Measurements from ENCODE around the gene FUT3.
"Not testable (repeated sequence)": the region's sequence is repeated elsewhere in the genome, so short reads cannot be mapped to it uniquely, and the experiment has no call there.

Gene FUT3

DNA sequence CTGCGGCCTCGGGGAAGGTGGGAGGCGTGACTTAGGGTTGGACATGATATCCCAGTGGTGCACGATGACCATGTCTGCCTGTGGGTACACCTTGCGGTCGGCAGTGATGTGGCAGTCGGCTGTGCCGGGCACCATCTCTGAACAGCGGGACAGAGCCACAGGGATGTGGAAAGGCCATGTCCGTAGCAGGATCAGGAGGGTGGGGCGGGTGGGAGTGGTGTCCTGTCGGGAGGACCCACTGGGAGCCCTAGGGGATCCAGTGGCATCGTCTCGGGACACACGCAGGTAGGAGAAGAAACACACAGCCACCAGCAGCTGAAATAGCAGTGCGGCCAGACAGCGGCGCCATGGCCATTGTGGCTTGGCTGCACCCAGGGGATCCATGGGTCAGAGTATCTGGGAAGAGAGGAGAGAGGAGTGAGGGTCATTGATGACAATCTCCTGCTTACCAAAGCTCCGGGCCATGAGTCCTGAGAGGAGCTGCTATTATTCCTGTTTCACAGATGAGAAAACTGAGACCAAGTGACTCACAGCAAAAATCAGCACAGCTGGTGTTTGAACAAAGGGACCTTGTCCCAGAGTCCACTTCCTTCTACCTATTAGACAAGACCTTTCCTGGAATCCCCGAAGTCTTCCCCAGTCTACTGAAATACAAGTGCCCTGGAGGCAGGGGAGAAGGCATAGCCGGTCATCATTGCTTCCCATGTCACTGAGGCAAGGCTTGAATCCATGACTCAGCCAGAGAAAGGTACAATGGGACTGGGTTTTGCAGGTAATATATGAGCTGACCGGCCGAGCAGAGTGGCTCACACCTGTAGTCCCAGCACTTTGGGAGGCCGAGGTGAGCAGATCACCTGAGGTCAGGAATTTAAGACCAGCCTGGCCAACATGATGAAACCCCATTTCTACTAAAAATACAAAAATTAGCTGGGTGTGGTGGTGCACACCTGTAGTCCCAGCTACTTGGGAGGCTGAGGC, 6.5 kb downstream of the FUT3 start:
- DNase-seq = no peak

DNA sequence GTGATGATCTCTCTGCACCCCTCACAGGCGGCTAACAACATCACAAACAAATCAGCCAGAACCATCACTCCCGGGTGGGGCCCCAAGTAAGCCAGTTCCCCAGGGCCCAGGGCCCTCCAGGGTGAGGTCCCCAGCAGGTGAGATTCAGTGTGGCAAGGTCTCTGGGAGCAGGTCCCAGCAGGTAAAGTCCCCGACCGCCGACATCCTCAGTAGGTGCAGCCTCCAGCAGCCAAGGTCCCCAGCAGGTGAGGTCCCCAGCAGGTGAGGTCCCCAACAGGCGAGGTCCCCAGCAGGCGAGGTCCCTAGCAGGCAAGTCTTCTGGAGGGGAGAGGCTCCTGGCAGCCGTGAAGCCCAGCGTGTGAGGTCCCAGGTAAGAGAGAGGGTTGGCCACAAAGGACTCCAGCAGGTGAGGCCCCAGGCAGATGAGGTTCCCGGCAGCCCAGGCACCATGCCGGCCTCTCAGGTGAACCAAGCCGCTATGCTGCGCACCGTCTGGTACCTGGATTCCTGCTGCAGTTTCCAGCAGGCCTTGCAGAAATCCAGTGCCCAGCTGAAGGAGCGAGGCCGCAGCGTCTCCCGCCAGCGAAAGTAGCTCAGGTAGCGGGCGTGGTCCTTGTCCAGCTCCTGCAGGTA, 7.8 kb downstream of the FUT3 start:
- DNase-seq = no peak

DNA sequence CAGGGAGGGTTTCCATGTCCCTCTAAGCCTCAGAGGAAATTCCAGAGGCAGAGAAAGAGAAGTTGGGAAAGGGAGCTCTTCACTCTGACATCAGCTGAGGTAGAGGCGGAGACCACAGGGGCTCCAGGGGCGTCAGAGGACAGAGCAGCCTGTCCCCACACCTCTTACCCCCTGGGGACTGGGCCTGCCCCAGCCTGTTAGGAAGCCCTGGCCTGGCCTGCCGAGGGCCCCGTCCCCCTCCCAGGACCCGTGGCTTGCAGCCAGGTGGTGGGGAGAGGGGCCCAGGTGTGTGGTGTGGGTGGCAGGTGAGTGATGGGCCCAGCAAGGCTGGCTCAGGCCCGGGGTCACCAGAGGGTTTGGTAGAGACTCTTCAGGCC, 9.5 kb downstream of the FUT3 start:
- not testable (repeated sequence) for DNase-seq

DNA sequence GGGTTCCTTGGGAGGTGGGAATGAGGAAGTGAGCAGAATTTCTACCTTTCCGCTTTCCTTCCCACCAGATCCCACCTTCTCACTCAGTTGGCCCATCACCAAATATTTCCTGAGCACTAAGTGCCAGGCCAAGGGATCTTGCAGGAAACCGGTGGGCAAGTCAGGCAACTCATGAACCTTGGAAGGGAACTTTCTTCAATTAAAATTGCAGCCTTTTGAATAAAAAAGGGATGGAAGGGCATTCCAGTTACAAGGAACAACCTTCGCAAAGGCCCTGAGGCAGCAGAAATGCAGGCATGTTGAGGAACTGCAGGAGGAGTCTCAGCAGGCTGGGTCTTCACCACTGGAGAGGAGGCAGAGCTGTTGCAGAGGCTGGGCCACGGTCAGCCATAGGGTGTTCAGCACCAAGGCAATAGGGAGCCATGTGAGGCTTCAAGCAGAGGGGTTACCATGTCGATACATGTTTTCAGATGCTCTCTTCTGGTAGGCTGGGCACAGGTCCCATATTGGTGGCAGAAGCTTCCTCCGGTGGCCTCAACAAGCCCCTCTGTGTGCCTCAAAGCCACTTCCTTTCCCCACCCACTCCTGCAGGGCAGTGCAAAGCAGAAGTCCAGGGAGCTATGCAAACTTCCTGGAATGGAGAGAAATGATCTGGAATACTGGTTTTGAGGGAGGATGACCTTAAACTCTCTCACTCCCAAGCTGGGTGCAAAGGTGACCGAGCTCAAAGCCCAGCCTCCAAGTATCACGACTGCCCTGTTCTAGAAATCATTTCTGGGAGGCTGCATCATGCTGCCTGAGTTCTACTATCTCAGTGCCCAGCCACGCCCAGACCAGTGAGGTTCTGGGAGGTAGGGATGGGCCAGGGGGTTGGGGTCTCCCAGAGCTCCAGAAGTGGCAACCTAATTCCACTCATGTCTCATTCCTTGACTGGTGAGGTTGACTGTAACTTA, 11.9 kb downstream of the FUT3 start, which contains the start of gene FUT6:
FUT6 (minus strand) TSS at position 638 of the 953 bp plus-strand sequence. CDS start 7,135 bp downstream, outside the sequence.
- no peak for DNase-seq

DNA sequence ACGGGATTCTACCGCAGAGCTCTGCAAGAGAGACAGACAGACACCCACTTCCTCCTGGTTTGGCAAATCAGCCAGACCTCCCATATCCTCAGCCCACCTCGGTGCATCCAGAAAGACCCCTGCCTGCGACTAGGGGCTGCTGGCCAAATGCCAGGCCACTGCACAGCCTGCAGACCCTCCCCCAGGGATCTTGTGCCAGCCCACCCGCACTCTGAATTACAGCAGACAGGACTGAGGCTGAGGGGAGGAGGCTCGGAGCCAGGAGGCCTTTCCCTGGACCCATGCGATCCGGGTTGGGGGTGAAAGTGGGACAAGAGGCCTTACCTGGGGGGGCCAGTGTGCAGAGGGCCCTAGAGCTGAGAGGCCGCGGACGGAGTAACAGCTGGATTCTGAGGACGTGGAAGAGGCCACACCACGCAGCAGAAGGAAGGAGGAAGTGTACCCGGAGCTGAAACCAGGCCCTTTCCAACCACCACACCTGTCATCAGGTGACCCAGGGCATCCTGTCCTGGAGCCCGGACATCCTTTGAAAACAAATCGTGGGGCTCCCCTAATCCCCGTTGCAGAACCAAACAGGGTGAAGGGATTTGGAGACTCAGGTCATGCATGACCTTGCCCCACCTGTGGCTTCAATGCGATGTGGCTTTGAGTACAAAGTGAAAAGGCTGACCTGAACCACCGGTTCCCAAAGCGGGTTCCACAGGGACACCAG, 12.7 kb downstream of the FUT3 start:
- no peak for DNase-seq

DNA sequence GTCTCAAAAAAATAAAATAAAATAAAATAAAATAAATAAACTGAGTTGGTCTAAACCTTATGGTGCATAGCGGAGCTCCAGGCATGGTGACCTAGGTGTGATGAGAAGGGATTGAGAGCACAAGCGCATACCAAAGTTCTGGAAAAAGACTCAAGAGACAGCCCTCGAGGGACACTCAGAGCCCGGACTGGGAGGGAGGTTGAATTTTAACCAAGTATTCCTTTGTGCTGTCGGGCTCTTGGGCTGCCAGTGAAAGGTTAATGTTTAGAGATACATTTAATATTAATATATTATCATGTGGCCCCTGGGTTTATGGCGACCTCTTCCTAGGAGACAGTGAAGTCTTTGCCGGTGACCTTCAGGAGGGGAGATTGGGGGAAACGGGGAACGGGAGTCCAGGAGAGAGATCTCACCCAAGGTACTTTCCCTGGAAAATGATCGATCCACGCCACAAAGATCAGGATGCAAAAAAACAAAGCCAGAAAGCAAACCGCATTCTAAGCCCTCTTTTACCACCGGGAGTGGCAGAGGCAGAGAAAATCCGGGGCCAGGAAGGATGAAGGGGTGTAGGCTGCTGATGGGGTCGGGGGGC, 13.4 kb downstream of the FUT3 start:
- DNase-seq = no peak

DNA sequence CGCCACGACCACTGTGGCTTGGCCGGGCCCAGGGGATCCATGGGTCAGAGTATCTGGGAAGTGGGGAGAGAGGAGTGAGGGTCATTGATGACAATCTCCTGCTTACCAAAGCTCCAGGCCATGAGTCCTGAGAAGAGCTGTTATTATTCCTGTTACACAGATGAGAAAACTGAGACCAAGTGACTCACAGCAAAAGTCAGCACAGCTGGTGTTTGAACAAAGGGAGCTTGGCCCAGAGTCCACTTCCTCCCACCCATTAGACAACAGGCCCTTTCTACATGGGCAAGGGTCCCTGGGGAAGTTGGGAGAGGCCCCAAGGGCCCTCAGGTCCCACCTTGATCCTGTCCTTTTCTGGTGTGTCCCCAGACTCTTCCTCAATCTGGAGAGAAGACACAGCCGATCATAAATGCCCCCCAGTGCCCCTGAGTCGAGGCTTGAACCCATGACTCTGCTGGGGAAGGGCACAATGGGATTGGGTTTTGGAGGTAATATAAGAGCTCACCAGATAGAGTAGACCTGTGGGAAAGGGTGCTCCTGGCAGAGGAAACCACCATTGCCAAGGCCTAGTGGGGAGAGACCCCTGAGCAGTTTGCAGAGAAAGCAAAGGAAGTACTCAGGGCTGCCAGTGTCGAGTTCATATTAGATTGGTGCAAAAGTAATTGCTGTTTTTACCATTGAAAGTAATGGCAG, 18.6 kb downstream of the FUT3 start:
- DNase-seq = no peak

DNA sequence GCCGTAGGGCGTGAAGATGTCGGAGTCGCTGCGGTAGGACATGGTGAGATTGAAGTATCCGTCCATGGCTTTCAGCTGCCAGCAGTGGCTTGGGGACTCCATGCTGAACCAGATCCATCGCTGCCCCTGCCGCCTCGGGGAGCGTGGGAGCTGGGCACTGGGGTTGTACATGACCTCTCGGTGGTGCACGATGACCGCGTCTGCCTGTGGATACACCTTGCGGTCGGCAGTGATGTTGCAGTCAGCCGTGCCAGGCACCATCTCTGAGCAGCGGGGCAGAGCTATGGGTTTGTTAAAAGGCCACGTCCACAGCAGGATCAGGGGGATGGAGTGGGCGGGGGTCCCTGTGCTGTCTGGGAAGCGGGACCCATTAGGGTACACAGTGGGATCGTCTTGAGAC, 19.2 kb downstream of the FUT3 start:
- DNase-seq = no peak

DNA sequence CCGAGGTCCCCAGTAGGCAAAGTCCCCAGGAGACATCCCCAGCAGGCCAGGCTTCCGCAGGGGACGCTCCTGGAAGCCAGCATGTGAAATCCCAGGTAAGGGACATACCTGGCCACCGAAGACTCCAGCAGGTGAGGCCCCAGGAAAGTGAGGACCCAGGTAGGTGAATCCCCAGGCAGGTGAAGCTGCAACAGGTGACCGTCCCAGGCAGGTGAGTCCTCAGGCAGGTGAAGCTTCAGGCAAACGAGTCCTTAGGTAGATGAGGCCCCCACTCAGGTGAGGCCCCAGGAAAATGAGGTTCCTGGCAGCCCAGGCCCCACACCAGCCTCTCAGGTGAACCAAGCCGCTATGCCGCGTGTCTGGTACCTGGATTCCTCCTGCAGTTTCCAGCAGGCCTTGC, 20.1 kb downstream of the FUT3 start:
- no peak for DNase-seq

DNA sequence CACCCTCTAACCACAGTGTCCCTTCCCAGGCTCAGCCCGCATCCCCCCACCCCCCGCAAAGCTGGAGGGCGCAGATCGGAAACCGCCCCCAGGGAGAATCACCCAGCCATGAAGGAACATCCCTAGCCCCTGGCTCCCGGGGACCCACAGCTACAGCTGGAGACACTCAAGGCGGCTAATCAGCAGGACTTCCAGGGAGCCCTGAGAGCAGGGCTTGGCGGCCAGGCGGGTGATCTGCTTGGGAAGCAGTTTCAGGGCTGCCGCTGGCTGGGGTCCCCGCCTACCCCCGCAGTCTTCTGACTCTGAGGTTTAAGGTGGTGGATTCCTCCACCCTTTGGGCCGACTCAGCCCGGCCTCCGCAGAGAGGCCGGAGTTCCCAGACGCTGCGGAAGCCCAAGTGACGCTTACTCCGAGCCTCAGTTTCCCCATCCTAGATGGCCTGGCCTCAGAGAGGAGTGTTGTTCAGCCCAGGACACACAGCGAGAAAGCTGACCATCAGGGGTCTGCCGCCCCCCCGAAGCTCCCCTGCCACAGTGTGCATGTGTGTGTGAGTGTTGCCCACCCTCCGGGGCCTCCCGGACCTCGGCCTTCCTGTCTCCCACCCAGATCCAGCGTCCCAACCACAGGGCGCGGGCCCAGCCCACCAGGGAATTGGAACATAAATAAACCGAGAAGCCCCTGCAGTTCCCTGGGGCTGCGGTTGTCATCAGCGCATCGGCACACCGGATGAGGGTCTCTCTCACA, 21.5 kb downstream of the FUT3 start:
- no peak for DNase-seq

DNA sequence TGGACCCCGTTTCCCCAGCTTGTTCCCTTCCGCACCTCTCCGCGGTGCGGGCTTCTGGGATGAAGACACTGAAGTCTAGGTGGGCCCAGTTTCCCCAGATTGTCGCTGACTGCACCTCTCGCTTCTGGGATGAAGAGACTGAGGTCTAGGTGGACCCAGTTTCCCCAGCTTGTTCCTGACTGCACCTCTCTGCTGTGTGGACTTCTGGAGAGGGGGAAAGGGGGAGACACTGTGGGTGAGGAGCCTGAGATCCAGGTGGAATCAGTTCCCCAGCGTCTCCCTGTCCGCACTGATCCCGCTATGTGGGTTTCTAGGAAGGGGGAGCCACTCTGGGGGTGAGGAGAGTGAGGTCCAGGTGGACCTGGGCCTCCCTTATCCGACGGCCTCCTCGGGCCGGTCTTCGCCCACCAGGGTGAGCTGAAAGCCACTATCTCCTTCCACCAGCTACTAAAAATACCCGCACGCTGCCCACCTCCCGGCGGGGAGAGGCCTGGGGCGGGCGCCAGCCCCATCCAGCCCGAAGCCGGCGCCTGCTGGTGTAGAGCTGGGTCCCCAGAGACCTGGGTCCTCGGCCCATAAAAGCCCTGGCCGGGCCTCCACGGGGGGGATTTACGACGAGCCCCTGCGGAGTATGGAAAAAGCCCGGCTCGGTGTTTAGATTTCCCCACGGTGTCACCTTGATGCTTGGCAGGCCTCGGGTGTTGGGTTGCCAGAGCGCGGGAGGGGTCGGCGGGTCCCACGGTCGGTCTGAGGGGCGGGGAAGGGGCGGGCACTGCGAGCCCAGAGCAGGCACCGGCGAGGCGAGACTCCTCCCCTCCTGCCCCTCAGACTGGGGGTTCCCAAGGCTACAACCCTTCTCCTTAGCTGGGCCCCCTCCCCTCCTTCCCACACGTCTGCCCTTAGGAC, 22.3 kb downstream of the FUT3 start:
- peak; percentile 23 to 25 for DNase-seq

DNA sequence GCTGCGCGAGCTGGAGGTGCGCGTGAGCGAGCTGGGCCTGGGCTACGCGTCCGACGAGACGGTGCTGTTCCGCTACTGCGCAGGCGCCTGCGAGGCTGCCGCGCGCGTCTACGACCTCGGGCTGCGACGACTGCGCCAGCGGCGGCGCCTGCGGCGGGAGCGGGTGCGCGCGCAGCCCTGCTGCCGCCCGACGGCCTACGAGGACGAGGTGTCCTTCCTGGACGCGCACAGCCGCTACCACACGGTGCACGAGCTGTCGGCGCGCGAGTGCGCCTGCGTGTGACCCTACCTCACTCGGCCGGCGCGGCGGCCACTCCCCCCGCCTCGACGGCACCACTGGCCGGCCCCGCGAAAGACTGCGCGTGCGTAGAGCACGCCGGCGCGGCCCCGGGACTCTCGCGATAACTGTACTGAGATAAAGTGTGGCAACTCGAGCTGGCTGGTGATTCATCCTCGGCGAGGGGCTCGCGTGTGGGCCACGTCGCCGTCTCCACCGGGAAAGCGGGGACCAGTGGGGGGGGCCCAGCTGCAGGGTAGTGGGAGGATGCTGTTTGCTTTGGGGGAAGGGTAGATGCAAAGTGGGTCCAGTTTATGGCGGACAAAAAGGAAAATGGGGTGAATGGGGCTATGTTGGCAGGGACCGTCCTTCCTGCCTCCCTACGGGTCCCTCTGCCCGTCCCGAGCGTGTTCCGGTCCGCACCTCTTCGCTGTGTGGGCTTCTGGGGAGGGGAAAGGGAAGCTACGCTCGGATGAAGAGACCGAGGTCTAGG, 23.2 kb downstream of the FUT3 start:
- peak; percentile 96 to 98 for DNase-seq

DNA sequence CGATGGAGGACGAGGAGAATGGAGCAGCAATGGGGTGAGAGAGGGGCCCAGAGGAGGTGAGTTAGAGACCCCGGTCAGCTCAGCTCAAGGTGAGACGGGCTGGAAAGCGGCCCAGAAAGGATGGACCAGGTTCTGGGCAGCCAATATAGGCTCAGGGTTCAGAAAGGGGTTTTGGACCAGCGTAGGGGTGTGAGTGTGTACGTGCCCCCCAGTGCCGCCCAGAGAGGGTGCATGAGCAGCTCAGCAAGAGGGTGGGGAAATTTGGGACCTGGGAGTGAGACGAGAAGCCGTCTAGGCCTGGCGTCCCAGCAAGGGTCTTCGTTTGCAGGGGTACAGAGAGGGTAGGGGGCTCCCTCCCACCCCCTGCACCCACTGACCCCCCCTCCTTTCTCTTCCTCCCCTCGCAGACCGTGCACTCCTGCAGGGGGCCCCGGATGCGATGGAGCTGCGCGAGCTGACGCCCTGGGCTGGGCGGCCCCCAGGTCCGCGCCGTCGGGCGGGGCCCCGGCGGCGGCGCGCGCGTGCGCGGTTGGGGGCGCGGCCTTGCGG, 23.8 kb downstream of the FUT3 start:
- DNase-seq = no peak

DNA sequence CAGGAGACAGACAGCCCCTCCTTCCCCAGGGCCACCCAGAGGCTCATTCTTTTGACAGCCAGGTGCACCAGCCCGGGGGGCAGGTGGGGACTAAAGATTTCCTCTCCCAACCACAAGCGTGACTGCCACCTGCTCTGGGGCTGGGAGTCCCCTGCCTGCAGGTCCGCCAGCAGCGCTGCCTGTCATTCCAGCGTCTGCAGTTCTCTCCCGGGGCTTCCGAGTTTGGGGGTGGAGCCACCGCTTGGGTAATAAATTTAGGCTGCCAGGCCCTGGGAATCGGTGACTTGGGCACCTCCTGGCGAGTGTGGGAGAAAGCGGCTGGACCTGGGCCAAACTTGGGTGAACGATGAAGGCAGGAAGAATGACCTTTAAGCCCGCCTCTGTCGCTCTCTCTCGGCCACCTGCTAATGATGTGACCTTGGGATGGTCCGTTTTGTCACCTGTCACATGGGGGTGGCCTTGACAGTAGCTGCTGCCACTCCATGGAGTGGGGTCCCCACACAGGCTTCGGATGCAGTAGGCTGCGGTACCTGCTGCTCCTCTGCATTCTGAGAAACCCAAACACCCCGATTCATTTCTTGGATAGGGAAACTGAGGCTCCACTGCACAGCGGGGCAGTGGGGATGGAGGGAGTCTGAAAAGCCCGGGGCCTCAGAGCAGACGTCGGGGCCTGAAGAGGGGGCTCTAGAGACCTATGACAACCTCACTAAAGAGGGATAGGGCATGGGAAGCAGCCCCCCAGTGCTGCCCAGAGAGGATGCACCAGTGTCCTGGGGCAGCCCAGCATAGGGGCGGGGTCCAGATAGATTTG, 24.5 kb downstream of the FUT3 start:
- DNase-seq = no peak

DNA sequence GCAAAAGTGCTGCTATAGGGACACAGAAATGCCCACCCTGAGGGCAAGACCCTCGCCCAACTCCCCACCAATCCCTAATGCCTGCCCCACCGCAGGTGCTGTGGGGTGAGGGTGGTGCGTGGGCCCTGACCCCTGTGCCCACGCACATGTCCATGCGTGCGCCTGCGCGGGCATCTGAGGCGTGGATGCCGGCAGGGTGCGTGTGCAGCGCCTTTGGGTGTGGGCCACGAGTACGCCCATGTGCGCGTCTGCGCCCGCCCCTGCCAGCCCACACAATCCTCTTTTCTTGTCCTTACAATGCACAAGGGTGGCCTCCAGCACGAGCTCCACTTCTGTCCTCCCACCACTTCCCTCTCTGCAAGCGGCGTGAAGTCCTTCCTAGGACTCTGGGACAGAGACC, 26.1 kb downstream of the FUT3 start:
- no peak for DNase-seq

DNA sequence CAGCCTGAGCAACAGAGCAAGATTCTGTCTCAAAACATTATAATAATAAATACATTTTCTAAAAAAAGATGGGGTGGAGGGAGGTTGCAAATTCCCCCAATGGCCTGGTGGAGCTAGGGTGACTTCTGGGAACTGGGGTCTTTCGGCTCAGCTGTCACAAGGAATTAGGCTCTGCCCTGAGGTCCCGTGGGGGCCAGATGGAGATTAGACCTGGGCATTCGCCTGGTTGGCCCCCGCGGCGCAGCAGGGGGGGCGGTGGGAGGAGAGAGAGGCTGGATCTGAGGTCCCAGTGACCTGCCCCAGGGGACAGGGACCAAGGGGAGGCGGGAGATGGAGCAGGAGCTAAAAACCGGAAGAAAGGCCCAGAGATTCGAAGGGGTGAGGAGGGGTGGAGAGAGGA, 26.5 kb downstream of the FUT3 start:
- DNase-seq = no peak

DNA sequence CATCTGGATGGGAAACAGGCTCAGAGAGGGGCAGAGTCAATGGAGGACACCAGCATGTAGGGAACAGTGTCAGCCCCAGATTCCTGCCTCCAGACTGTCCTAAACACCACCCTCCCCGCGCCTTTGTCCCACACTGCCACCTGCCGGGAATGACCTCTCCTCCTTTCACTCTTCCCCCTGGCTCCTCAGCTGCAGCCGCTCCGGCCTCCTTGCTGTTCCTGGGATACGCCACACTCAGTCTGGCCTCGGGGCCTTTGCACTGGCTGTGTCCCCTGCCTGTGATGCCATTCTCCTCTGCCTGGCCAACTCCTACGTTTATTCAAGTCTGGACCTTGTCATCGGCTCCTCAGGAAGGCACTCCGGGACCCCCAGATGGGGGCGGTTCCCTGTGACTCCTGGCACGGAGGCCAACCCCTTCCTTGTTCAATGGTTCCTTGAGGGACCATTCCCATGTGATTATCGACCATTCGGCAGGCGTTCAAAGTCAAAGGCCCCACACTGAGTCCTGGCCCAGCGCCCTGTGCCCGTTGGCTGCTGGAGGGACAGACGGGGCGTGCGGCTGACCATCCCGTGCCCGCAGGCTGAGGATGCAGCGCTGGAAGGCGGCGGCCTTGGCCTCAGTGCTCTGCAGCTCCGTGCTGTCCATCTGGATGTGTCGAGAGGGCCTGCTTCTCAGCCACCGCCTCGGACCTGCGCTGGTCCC, 27.5 kb downstream of the FUT3 start:
- DNase-seq = no peak

All from stimulated activated CD4-positive, alpha-beta T cell treated with anti-CD3 and anti-CD28 coated beads, Interleukin-2, amount 100 ng/mL, for 48 hours (primary cell).